Stimulated activated CD8-positive, alpha-beta memory T cell treated with anti-CD3 and anti-CD28 coated beads, Interleukin-7, amount 100 ng/mL, for 24 hours (primary cell): ENCODE data around the gene SGPP2.

Source experiments
- DNase-seq: peaks from one replicate; pipeline ENCODE4 v3.0.0-alpha.2; 2020; ENCODE audit warnings: low read depth

SGPP2 gene

GRCh38 chr2:222525811-222526210, 101.5 kb downstream of the SGPP2 start:
- DNase-seq, result no peak

- DNase-seq, result no peak
These were observed 102.3 kb downstream of the SGPP2 start for GRCh38 chr2:222526480-222527277.

GRCh38 chr2:222532315-222532714, 108.0 kb downstream of the SGPP2 start:
- DNase-seq, result no peak

DNA sequence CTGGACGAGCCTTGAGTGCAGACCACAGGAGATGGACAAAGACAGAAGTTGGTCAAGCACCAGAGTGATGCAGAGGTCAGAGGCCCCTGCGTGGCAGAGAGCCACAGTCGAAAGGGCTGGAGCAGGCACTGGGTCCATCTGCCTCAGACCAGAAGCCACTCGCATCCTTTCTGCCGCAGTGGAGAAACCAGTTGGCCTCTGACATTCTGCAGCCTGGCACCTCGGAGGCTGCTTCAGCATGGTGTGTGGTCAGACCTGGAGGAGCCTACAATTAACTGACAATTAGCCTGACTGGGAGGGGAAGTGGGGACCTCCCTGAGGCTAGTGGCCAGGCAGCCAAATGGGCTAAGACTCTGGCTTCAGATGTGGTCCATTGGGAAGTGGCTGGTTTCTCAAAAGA, 111.1 kb downstream of the SGPP2 start:
- DNase-seq, result no peak

GRCh38 chr2:222538535-222538934, 114.2 kb downstream of the SGPP2 start:
- no peak for DNase-seq

DNA sequence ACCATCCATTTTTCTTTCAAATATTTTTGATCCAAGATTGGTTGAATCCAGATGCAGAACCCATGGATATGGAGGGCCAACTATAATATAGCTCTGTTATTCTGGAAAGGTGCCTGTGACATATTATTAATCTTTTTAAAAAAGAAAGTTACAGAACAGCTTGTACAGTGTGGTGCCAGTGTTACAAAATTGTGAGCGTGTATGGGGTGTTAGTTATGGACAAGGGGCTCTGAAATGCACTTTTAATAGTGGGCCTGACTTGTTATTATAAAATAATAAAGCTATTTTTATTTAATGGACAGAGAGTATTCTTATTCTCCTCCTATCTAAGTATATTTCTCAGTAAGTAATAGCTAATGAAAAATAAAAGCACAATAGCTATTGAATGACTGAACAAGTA, 120.3 kb downstream of the SGPP2 start:
- no peak for DNase-seq

- no peak for DNase-seq
These were observed 121.8 kb downstream of the SGPP2 start for GRCh38 chr2:222545823-222546795.

DNA sequence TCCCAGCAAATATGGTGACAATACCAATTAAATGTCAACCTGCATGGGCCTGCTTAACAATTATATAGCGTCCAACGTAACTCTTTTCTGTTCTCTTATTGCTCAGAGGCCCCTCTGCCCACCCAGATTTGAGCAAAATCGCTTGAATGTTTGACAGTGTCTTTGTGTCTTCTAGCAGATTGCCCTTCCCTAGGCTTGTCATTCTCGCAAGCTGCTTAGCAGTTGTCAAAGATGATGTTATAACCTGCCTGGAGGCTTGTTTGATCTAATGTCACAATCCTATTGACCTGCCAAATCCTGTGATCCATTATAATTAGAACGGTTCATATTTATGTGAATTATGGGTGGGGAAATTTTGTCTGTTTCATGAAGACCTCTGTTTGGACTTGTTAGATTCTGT, 122.7 kb downstream of the SGPP2 start:
- DNase-seq, result no peak

DNA sequence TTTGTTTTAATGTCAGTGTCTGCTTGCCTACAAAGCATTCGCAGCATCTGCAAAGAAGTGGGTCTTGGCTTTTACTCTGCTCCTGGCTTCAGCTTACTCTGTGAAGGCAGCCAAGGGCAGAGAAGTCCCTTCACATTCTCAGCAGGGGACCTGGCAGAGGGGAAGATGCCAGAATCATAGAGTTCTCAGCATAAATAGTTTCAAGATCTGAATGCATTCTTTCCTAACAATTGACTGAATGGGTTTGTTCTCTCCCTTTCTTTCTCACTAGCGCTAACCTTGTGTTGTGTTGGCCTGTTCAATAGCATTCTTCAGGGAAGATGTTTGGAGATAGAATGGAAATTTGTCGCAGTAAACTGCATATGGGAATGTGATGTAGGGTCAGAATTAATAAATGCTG, 124.6 kb downstream of the SGPP2 start:
- DNase-seq, result no peak

DNA sequence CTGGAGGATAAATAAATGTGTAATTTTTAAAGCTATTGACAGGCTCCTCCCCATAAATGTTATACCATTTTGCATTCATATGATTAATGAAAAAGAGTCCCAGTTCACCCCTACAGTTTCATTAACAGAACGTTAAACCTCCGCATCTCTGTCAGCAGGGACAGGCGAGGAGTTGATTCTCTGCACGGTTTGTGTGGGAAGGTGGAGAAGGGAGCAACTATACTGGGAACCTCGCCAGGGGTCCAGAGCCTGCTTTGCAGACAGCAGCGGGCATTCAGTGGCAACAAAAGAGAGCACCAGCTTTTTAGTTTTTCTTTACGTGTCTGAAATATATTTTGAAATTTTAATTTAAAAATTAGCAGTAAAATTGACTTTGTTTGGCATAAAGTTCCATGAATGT, 130.2 kb downstream of the SGPP2 start:
- DNase-seq, result no peak

DNA sequence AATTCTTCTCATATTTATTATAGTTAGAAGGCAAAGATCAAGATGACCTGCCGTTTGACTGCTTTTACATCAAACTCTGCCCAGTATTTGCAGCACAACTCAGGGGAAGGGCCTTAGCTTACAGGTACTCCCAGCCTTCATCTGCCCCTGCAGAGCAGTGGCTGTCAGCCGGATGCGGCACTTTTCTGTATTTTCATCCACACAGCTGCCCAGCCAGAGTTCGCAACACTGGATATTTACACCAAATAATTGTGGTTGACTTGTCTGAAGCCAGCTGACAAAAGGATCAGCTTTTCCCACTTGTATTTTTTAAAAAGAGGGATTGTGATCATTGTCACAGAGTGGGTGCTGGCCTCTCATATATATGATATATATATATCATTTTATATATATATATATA, 136.8 kb downstream of the SGPP2 start:
- no peak for DNase-seq

- no peak for DNase-seq
These were observed 137.7 kb downstream of the SGPP2 start for GRCh38 chr2:222561817-222562645.

DNA sequence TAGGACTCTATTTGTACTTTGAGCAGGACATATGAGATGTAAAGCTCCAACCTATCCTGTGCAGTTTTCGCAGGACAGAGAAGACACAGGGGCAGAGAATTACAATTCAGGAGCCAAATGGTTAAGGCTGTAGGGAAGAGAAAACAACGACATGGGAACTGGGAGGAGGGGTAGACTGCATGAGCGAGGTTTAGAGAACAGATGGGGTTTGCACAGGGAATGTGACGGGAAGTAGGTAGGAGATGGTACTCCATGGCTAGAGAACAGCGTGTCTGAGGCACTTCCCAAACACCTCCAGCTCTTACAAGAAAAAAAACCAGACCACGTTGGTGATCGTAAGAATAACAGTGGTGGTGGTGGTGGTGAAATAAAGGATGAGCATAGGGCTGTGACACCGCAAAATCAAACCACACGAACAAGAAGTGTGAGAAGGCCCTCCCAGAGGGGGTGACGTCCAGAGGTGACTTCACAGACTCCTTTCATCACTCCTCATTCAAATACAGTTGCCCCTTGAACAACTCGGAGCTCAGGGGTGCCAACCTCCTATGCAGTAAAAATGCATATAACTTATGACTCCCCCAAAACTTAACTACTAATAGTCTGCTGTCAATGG, 138.9 kb downstream of the SGPP2 start:
- no peak for DNase-seq

- no peak for DNase-seq
These were observed 139.6 kb downstream of the SGPP2 start for GRCh38 chr2:222563936-222564335.

GRCh38 chr2:222566229-222566628, 141.9 kb downstream of the SGPP2 start:
- DNase-seq, result no peak

DNA sequence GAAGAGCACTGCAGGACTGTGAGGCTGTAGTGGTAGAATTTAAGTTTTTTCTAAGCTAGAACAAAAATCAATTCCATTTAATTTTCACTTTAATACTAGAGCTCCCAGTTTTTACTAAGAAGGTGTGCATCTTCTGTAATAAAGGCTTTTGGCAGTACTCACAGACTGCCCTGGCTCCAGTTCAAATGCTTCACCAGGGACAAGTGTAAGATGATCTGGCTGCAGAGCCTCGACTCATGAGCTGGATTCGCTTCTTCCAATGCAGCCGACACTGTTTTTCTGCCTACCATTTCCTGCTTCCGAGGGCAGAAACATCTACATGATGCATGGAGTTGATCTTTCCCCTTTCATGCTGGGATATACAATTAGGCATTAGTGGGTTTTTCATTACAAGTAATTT, 144.5 kb downstream of the SGPP2 start:
- DNase-seq, result no peak

DNA sequence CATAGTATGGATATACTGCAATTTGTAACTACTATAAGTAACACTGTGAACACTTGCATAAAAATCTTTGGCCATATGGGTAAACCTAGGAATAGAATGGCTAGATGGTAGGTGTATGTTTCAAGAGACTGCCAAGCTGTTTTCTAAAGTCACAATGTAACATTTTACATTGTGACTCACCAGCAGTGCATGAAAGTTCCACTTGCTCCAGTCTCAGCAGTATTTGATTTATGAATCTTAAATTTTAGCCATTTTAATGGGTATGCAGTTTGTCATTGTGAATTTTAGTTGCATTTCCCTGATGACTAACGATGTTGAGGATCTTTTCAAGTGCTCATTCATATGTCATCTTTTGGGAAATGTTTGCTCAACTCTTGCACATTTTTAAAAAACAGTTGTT, 145.5 kb downstream of the SGPP2 start:
- no peak for DNase-seq

DNA sequence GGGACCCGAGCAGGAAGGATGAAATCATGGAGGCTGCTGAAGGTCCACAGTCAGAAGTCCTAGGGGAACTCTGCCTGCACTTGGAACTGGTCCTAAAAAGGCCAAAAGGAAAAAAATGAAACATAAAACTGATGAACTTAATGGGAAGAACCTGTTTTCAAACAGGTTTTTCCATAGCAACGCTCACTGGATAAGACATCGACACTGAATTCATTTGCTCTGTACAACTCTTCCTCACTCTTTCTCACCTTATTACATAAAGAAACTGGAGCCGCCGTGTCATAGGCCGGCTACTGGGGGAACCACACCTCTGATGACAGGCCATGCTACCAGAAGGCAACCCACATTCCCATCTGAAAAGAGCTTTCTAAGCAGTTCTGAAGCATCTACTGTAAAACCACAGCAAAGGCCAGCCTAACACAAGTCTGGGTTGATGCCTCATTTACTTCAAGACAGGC, 147.9 kb downstream of the SGPP2 start:
- DNase-seq, result no peak

DNA sequence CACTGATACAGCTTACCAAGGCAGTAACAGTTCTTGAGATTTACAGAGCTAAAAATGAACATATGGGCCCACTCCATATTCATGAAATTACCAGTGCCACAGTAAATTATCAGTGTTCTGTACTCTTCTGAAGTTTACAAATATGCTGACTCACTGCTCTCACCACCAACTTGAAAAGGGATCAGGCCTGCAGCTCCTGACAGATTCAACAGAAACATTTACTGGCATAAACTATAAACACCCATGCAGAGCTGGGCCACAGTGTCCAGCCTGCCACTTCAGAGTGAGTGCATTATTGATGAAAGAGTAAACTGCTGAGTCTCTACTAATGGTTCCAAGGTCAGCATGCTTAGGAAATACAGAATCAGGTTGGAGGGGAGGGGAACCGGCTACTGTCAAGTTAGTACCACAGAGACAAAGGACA, 148.4 kb downstream of the SGPP2 start:
- DNase-seq, result no peak

GRCh38 chr2:222575618-222576017, 151.3 kb downstream of the SGPP2 start:
- DNase-seq, result no peak
